ENCODE results near the gene ZIC1.

The ZIC1 gene

DNA sequence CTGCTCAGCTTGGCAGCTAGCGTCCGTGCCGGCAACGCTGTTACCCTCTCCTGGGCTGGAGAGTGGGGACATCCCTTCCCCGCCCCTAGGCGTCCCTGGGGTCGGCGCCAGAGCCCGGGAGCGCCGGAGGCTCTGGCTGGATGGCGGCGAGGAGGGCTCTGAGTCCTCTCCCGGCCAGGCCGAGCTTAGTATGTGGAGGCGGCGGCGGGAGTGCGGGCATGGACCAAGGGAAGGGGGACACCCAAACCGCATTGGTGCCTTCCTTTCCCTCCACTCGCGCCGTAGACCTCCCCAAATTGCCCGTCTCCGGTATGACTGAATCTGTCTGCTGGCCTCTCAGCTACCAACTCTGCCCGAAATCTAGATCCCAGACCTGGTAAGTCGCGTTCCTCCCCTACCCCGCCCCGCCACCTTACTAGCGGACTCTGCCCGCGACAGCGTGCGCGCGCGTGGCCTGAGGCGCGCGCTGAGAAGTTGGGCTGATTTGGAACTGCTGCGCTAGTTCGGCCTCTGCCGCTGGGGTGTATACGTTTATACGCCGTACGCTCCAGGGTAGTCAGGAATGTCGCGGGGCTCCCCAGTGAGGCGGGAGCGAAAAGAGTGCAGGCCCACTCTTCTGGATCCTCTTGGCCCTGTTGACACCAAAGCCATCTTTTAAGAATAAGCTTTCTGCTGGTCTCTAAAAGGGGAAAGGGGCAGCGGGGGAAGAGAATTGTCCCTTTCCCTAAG, 12.2 kb downstream of the ZIC1 start:
- no peak for DNase-seq (ENCODE audit: low read depth)
- TF ChIP-seq MYC (IDR thresholded peaks at IDR 0.05; ENCODE audit: low read depth, low read length) (no peak), POLR2A (IDR thresholded peaks at IDR 0.05; ENCODE audit: extremely low read depth, insufficient read length) (no peak)
- no peak overlapping the region for H3K4me3 ChIP-seq (ENCODE audit: low read depth, low read length)

- DNase-seq (ENCODE audit: low read depth), result no peak
- no peak overlapping the region for H3K4me3 ChIP-seq (ENCODE audit: low read depth, low read length)
These were observed 13.0 kb downstream of the ZIC1 start for GRCh38 chr3:147422196-147422595.

GRCh38 chr3:147422601-147423536, 13.7 kb downstream of the ZIC1 start:
- DNase-seq (ENCODE audit: low read depth), result no peak
- no peak overlapping the region for H3K4me3 ChIP-seq (ENCODE audit: low read depth, low read length)
- no peak for TF ChIP-seq CTCF (IDR thresholded peaks at IDR 0.05; ENCODE audit: low read depth, low read length)
- no peak for TF ChIP-seq MYC (IDR thresholded peaks at IDR 0.05; ENCODE audit: low read depth, low read length)
- no peak for TF ChIP-seq POLR2A (IDR thresholded peaks at IDR 0.05; ENCODE audit: extremely low read depth, insufficient read length)
- TF ChIP-seq MAX (IDR thresholded peaks at IDR 0.05; ENCODE audit: low read depth, low read length), result no peak

More at GRCh38 chr3:147422196-147422595, 13.0 kb downstream of the ZIC1 start:
- no peak for TF ChIP-seq POLR2A (IDR thresholded peaks at IDR 0.05; ENCODE audit: extremely low read depth, insufficient read length)
- TF ChIP-seq MYC (IDR thresholded peaks at IDR 0.05; ENCODE audit: low read depth, low read length), result no peak
- TF ChIP-seq MAX (IDR thresholded peaks at IDR 0.05; ENCODE audit: low read depth, low read length), result no peak
- no peak for TF ChIP-seq CTCF (IDR thresholded peaks at IDR 0.05; ENCODE audit: low read depth, low read length)

DNA sequence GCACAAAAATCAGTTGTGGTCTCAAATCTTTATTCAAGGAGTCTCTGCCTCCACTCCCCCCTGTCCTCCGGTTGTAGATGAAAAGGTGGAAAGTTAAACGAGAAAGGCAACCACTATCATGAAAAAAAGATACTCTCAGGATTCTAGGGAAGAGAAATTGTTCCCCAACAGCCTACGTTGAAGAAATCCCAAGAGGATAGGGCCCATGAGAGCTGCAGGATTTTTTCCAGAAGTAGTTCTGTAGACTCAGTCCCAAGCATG, 14.3 kb downstream of the ZIC1 start:
- H3K4me3 ChIP-seq (ENCODE audit: low read depth, low read length), result no peak overlapping the region
- TF ChIP-seq MYC (IDR thresholded peaks at IDR 0.05; ENCODE audit: low read depth, low read length) (no peak), CTCF (IDR thresholded peaks at IDR 0.05; ENCODE audit: low read depth, low read length) (no peak), POLR2A (IDR thresholded peaks at IDR 0.05; ENCODE audit: extremely low read depth, insufficient read length) (no peak), MAX (IDR thresholded peaks at IDR 0.05; ENCODE audit: low read depth, low read length) (no peak)
- no peak for DNase-seq (ENCODE audit: low read depth)

DNA sequence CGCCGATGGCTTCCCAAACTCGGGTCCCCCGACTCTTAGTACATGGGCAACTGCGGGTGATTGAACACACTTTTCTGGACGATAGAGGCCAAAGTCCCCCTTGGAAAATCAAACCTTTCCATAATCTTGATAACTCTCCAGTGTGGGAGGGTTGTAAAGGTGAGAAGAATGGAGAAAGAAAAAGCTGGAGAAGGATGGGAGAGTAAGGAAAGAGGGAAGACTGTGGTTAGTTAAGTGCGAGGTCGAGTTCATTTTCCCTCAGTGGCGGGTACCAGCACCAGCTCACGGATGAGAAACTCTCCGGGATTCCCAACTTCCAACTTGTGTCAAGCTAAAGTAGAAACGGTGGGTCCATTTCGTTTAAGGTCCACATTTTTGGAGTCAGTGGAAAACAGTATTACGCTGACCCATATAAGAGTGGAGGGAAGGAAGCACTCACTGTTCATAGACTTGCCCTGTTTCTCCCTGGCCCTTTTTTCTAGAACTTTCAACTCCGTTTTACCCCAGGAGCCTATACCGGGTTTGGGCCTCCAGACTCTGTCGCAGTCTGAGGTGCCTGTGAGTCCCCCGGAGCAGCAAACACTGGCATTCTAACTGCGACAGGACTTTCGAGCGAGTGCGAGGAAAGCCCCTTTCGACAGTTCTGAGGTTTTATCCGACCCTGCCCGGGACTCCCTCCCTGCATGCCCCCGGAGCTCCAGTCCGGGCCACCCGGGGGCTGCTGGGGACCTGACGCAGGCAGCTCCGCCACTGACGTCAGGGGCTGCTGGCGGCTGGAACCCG, 14.8 kb downstream of the ZIC1 start:
- H3K4me3 ChIP-seq (ENCODE audit: low read depth, low read length), result no peak overlapping the region
- no peak for DNase-seq (ENCODE audit: low read depth)
- TF ChIP-seq POLR2A (IDR thresholded peaks at IDR 0.05; ENCODE audit: extremely low read depth, insufficient read length) (no peak), CTCF (IDR thresholded peaks at IDR 0.05; ENCODE audit: low read depth, low read length) (no peak), MYC (IDR thresholded peaks at IDR 0.05; ENCODE audit: low read depth, low read length) (no peak), MAX (IDR thresholded peaks at IDR 0.05; ENCODE audit: low read depth, low read length) (no peak)
